ELF-1 (cell line): ENCODE measurements around the gene UPK1B.

Experiments used
- DNase-seq: peaks from one replicate; pipeline ENCODE4 v3.0.0-alpha.2; 2016; ENCODE audit warnings: low read depth, low spot score

UPK1B gene

DNA sequence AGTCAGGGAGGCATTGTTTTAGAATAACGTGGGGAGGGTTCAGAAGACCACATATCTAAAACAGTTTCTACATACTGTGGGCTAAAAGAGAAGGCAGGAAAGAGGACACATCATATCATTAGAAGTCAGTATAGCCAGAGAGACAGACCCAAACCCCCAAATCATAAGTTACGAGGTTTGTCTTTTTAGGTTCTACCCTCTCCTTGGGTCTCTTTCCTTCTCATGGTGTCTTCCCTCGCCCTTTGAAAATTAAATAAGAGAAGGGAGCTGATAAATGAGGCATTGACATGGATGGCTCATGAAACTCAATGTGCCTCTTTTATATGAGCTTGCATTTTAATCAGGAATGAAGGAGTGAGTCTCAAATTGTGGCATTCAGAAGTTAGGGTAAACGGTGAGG, 3.4 kb downstream of the UPK1B start:
- DNase-seq = no peak

DNA sequence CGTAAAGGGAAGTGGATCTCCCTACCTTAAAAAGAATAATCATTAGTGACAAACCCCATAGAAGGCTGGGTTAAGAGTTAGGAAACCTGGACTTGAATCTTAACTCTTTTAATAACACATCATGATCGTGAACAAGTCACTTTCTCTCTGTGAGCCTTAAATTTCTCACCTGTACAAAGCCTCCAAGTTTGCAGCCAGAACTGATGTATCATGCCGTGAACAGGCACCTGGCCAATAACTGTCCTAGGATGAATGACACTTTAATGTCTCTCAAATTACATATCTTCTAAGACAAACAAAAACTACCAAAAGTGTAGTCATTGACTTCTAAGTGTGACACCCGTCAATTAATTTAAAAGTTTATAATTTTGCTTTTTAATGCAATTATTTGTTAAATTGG, 3.9 kb downstream of the UPK1B start:
- no peak for DNase-seq

DNA sequence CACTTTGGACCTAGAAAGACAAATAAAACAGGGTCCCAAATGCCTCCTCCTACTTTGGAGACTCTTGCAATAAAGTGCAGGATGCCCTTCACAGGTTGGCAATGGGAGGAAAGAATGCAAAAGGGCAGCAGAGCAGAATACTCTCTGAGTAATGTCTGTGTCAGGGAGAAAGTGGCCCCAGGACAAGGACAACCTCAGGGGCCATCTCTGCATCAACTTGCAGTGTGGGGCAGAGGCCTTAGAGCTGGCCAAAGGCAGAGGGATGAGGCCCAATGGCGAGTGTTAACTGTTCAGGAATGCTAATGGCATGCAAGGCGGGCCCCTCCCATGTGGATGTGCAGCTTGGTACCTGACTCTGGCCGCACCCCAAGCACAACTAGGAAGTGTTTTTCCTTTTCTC, 8.4 kb downstream of the UPK1B start:
- no peak for DNase-seq

- no peak for DNase-seq
Measured at GRCh38 chr3:119184111-119184510, 10.7 kb downstream of the UPK1B start.

DNA sequence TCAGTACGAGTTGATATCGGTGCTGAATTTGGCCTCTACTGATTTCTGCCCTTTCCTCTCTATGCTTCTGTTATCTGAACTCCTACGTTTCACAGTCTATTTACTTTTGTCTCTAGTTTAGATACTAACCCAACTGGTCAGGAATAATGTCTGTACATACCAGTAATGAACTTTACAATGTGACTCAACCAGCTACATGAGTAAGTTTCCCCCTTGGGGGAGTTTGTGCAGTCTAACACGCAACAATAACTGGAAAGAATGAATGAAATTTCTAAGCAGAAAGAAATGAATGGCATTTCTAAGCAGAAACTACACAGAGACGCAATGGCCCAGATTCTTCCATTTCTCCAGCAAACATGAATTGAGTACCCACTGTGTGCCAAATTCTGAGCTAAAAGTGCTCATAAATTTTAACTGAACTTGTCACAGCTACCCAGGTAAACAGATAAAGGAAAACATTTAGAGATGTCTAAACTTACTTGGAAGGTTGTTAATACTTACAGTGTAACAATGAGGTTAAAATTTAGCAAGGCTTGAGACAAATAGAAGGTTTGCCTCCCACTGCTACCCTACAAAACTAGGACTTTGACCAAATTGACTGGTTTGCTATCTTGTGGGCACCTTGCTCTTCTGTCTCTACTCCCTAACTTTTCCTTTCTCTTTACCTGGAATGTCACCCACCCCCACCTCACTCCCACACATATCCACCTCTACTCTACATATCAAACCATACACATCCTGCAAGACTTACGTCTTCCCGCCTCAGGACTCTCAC, 11.6 kb downstream of the UPK1B start:
- no peak for DNase-seq

DNA sequence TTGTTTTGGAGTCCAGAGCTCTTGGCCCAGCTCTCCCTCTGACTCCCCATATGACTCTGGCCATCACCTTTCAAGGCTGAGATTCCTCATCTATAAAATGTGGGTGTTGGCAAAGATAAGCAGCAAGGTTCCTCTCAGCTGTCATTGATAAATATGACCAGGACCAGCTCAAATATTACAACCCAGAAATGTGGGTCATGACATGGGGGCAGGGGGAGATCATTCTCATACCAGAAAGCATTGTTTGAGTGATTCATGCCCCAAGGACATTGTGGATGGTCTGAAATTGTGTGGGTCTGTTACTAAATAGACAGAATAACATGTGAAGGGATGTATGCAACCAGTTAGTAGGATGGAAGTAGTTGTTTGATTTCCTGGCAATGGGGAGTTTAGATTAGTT, 13.9 kb downstream of the UPK1B start:
- DNase-seq = no peak

GRCh38 chr3:119191800-119192199, 18.4 kb downstream of the UPK1B start:
- DNase-seq = no peak

DNA sequence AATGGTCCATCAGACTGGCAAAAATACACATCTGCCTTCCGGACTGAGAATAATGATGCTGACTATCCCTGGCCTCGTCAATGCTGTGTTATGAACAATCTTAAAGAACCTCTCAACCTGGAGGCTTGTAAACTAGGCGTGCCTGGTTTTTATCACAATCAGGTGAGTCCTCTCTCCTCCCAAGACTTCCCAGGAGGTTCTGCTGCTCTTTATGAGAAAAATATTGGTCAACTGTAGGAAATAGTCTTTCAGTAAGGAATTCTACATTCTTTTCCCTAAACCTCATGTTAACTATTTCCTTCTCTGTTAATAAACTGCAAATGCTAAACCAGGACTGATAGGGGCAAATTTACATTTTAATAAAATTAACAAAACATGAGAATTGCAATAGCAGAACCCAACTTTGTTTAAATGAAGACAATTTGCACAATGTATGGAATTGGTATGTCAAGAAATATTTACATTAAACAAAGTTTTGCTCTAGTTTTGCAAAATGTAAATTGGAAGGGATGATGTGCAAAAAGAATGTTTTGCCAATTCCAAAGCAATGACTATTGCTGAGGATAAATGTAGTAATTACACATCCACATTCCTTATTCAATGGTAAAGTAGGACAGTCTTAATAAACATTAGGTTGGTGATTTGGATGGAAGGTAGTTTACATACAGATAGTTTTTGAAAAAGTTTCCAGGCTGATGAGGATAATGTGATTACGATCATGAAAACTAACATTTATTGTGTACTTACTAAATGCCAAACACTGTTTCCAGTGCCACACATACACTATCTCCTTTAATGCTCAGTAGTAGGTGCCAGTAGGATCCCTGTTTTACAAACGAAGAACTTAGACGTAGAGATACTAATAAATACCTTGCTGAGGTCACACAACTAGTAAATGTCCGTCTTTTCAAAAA, 21.1 kb downstream of the UPK1B start:
- no peak for DNase-seq

DNA sequence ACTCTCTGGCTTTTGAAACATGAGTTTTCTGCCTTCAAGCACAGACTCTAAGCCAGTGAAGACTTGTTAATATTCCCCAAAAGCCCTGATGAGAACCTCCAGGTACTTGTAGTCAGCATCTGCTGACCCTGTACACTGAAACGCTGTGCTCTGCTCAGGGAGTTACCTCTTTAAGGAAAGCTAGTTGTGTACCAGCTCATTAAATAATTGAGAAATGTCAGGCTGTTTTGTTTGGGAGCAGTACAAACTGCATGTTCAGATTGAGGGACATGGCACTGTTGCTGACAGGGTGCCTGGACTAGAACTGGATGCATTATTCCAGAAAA, 21.7 kb downstream of the UPK1B start:
- DNase-seq = no peak

DNA sequence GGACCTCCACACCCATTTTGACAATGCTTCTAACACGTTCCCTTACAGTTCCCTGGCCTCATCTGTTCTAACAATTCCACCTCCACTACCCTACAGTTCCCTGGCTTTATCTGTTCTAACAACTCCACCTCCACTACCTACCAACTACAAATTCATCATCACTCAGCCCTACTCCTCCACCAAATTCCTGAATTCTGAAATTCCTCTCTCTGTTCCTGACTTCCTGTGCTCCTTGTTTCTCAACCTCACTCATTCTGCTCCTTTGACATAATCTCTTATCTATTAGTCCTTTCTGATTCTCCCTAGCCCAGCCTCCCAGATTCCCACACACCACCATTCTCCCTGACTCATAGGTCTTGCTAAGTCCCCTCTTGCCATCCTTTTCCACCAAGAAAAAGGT, 22.5 kb downstream of the UPK1B start:
- DNase-seq = no peak

DNA sequence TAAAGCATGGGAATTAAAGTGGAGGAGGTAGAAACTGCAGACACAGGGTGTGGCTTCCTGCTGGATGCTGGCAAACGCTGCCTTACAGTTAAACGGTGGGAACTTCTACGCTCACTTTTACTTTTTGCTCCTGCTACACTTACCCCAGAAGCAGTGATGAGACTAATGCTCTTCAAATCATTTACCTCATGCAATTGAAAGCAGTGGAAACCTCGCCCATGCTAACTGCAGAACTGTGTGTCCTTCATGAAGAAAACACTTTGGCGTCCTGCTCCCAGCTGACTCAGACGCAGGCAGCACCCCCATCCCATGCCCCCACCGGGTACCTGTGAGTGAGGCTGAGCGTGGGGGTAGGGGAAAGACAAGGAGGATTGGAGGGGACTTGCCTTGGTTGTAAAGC, 31.8 kb downstream of the UPK1B start:
- DNase-seq = no peak

DNA sequence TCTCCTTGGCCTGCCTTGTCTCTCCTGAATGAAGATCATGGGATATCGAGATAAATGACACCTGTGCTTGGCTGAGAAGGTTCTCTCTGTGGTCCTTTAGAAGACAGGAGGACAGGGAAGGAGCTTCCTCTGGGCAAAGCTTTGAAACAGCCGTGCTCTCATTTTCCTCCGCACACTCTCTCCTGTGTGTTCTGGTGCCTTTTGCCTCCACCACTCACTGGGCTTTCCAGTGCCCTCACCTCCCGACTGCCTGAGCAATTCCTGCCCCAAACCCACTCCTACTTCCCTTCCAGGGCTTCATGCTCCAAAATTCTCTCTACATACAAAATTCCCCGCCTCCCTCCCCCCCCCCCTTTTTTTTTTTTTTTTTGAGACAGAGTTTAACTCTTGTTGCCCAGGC, 32.3 kb downstream of the UPK1B start:
- no peak for DNase-seq

DNA sequence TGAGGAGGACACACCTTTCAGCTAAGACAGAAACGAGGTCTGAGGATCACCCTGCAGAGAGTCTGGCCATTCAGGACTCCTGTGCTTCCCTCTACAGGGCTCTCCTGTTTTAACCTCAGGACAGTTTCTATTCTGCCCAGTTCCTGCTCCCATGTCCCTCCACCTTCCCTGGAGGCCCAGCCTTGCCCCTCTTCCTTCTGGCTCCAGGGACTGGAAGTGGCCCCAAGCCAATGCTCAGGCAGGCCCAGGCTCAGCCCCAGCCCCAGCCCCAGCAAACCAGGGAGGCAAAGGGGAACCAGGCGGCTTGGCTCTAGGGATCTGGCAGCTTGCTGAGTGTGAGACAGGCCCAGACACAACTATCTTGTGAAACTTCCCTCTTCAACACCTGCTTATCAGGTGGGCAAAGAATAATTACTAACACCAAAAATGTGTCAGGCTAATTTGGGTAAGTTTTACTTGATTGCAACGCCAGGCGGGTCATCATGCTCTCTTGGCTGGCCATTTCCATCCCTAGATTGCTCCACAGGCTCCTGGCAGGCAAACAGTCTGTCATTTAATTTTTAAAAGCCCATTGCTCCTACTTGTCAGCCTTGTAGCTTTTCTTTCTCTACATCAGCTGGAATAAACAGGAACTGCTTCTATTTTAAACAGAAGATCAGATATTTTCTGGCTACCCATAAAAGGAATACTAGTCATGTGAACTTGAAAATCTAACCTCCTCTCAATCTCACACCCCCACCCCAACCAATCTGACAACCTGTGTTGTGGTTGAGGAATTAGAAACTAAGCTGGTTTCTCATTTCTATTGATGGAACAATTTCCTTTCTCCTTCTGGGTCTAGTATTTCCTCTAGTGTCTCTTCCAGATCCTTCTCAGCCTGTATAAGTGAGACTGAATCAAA, 33.5 kb downstream of the UPK1B start:
- peak; percentile 16 for DNase-seq

- DNase-seq = no peak
Measured at GRCh38 chr3:119207512-119207875, 34.1 kb downstream of the UPK1B start.

DNA sequence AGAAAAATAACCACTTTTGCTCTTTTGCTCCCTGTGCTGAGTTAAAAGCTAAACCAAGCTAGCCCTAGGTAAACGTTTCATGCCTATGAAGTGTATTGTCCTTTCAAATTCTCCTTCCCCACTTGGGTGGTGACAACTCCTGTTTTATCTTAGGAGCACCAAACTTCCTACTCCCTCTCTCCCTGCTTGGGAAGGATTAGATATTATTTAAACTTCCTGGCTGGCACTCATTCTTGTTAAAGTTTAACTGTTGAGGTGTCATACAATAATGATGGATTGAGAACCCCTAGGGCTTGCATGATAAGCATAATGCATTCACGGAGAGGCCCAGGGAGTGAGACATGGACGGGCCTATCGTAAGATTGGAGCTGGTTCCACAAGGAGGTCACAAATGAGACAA, 37.8 kb downstream of the UPK1B start:
- no peak for DNase-seq

GRCh38 chr3:119211803-119212202, 38.4 kb downstream of the UPK1B start:
- DNase-seq = no peak

GRCh38 chr3:119219069-119219468, 45.7 kb downstream of the UPK1B start:
- no peak for DNase-seq

- DNase-seq = no peak
Measured at GRCh38 chr3:119220198-119220597, 46.8 kb downstream of the UPK1B start.

DNA sequence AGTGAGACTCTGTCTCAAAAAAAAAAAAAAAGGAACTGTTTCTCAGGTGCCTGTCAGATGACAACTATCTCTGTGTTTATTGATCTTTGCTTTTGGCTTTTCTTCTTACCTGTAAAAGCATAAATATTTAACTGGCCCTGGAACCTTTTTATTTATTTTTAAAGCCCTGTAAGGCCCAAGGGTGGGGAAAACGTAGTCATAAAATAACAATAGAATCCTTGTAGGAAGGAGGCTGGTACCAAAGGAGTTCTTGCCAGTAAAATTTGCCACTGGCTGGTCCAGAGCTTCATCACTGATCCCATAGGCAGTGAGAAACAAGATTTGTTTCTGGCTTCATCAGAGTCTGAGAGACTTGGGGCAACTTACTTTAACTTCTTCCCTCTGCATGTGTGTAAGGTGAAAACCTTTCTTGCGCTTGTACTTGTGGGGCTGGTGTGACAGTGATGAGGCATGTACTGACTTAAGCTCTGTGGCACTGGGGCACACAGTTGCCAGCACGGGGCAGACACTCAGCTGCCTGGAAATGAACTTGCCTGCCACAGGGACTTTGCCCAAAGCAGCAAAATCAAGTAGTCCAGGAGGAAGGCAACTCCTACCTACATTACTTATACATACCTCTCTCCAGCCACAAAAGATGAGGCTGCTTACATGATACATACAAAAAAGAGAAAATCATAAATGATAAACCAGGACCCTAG, 47.7 kb downstream of the UPK1B start:
- DNase-seq = no peak

- no peak for DNase-seq
Measured at GRCh38 chr3:119221779-119222320, 48.5 kb downstream of the UPK1B start.

- DNase-seq = no peak
Measured at GRCh38 chr3:119222391-119222790, 49.0 kb downstream of the UPK1B start.
